ENCODE measurements around the gene GPR108.

The GPR108 gene

DNA sequence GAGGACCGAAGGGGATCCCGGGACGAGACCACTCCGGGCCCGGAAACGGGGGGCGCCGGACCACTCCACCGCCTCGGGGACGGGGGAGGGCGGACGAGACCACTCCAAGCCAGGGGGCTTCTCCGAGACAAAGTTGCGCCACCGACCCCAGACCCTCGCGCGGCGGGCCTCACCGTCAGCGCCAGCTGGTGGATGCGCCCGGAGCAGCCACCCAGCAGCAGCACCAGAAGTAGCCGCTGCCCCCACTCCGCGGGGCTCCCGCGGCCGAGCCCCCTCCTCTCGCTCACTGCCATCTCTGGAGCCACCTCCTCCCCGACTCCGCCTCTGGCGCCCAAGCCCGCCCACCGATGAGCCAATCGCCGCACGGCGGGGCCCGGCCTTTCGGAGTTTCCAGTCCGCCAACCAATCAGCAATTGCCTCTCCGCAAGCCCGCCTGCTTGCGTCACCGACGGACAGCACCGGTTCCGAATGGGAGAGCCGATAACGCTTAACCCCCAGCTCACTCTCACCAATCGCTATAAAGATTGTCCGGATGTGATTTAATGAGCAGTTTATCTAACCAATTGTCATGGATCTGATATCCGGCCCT is at the start of gene GPR108 (continued):
- TF ChIP-seq TRIM28 (IDR thresholded peaks at IDR 0.05; ENCODE audit: borderline replicate concordance, low read length), result no peak
- no peak for TF ChIP-seq HOXD13 (CRISPR knock-in tag; IDR thresholded peaks at IDR 0.05; ENCODE audit: borderline replicate concordance)
- TF ChIP-seq SP3 (tag by site-specific recombination; IDR thresholded peaks at IDR 0.05), result peak; percentile 99
- TF ChIP-seq, protein P1, sequence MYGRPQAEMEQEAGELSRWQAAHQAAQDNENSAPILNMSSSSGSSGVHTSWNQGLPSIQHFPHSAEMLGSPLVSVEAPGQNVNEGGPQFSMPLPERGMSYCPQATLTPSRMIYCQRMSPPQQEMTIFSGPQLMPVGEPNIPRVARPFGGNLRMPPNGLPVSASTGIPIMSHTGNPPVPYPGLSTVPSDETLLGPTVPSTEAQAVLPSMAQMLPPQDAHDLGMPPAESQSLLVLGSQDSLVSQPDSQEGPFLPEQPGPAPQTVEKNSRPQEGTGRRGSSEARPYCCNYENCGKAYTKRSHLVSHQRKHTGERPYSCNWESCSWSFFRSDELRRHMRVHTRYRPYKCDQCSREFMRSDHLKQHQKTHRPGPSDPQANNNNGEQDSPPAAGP (tag by site-specific recombination; IDR thresholded peaks at IDR 0.05), result peak; percentile 97
- peak; percentile 80; the same call in 1 of the 2 replicates for TF ChIP-seq ZNF660 (tag by site-specific recombination; IDR thresholded peaks at IDR 0.05)
- 0 out of 2 replicates have a peak, but pooled peaks have one; percentile 7 for TF ChIP-seq ZNF677 (tag by site-specific recombination; IDR thresholded peaks at IDR 0.05)
- TF ChIP-seq ZNF473 (tag by site-specific recombination; IDR thresholded peaks at IDR 0.05), result no peak
- peak; percentile 53 for TF ChIP-seq ZNF341 (tag by site-specific recombination; IDR thresholded peaks at IDR 0.05; ENCODE audit: low read depth)
- TF ChIP-seq ZXDB (tag by site-specific recombination; IDR thresholded peaks at IDR 0.05), result peak; percentile 93
- no peak for TF ChIP-seq ZNF37A (tag by site-specific recombination; IDR thresholded peaks at IDR 0.05)
- TF ChIP-seq, protein P2, sequence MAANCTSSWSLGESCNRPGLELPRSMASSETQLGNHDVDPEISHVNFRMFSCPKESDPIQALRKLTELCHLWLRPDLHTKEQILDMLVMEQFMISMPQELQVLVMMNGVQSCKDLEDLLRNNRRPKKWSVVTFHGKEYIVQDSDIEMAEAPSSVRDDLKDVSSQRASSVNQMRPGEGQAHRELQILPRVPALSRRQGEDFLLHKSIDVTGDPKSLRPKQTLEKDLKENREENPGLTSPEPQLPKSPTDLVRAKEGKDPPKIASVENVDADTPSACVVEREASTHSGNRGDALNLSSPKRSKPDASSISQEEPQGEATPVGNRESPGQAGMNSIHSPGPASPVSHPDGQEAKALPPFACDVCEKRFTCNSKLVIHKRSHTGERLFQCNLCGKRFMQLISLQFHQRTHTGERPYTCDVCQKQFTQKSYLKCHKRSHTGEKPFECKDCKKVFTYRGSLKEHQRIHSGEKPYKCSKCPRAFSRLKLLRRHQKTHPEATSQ (tag by site-specific recombination; IDR thresholded peaks at IDR 0.05), result 0 out of 2 replicates have a peak, but pooled peaks have one; percentile 60
- TF ChIP-seq, protein P3, sequence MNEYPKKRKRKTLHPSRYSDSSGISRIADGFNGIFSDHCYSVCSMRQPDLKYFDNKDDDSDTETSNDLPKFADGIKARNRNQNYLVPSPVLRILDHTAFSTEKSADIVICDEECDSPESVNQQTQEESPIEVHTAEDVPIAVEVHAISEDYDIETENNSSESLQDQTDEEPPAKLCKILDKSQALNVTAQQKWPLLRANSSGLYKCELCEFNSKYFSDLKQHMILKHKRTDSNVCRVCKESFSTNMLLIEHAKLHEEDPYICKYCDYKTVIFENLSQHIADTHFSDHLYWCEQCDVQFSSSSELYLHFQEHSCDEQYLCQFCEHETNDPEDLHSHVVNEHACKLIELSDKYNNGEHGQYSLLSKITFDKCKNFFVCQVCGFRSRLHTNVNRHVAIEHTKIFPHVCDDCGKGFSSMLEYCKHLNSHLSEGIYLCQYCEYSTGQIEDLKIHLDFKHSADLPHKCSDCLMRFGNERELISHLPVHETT (tag by site-specific recombination; IDR thresholded peaks at IDR 0.05), result peak; percentile 95
- TF ChIP-seq ZBTB7A (tag by site-specific recombination; IDR thresholded peaks at IDR 0.05; ENCODE audit: low read depth), result peak; percentile 99
- peak; percentile 68 for TF ChIP-seq ZNF335 (tag by site-specific recombination; conservative IDR thresholded peaks at IDR 0.05)
- TF ChIP-seq ZNF146 (tag by site-specific recombination; IDR thresholded peaks at IDR 0.05), result peak; percentile 45; the same call in 1 of the 2 replicates
- TF ChIP-seq WT1 (tag by site-specific recombination; IDR thresholded peaks at IDR 0.05), result no peak
- no peak for TF ChIP-seq ZNF658 (tag by site-specific recombination; IDR thresholded peaks at IDR 0.05)
- TF ChIP-seq ZNF350 (tag by site-specific recombination; IDR thresholded peaks at IDR 0.05), result no peak
- TF ChIP-seq, protein P4, sequence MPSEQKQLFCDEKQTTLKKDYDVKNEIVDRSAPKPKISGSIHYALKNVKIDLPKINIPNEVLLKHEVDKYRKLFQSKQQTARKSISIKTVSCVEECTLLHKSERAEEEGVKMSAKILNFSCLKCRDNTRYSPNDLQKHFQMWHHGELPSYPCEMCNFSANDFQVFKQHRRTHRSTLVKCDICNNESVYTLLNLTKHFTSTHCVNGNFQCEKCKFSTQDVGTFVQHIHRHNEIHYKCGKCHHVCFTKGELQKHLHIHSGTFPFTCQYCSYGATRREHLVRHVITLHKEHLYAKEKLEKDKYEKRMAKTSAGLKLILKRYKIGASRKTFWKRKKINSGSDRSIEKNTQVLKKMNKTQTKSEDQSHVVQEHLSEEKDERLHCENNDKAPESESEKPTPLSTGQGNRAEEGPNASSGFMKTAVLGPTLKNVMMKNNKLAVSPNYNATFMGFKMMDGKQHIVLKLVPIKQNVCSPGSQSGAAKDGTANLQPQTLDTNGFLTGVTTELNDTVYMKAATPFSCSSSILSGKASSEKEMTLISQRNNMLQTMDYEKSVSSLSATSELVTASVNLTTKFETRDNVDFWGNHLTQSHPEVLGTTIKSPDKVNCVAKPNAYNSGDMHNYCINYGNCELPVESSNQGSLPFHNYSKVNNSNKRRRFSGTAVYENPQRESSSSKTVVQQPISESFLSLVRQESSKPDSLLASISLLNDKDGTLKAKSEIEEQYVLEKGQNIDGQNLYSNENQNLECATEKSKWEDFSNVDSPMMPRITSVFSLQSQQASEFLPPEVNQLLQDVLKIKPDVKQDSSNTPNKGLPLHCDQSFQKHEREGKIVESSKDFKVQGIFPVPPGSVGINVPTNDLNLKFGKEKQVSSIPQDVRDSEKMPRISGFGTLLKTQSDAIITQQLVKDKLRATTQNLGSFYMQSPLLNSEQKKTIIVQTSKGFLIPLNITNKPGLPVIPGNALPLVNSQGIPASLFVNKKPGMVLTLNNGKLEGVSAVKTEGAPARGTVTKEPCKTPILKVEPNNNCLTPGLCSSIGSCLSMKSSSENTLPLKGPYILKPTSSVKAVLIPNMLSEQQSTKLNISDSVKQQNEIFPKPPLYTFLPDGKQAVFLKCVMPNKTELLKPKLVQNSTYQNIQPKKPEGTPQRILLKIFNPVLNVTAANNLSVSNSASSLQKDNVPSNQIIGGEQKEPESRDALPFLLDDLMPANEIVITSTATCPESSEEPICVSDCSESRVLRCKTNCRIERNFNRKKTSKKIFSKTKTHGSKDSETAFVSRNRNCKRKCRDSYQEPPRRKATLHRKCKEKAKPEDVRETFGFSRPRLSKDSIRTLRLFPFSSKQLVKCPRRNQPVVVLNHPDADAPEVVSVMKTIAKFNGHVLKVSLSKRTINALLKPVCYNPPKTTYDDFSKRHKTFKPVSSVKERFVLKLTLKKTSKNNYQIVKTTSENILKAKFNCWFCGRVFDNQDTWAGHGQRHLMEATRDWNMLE (tag by site-specific recombination; conservative IDR thresholded peaks at IDR 0.05; ENCODE audit: low read depth), result 0 out of 2 replicates have a peak, but pooled peaks have one; percentile 34
- TF ChIP-seq, protein P5, sequence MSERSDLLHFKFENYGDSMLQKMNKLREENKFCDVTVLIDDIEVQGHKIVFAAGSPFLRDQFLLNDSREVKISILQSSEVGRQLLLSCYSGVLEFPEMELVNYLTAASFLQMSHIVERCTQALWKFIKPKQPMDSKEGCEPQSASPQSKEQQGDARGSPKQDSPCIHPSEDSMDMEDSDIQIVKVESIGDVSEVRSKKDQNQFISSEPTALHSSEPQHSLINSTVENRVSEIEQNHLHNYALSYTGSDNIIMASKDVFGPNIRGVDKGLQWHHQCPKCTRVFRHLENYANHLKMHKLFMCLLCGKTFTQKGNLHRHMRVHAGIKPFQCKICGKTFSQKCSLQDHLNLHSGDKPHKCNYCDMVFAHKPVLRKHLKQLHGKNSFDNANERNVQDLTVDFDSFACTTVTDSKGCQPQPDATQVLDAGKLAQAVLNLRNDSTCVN (tag by site-specific recombination; optimal IDR thresholded peaks at IDR 0.05), result peak; percentile 51
- TF ChIP-seq ZBTB21 (tag by site-specific recombination; IDR thresholded peaks at IDR 0.05), result no peak
- peak; percentile 96 for TF ChIP-seq KLF16 (tag by site-specific recombination; IDR thresholded peaks at IDR 0.05)
- TF ChIP-seq, protein P6, sequence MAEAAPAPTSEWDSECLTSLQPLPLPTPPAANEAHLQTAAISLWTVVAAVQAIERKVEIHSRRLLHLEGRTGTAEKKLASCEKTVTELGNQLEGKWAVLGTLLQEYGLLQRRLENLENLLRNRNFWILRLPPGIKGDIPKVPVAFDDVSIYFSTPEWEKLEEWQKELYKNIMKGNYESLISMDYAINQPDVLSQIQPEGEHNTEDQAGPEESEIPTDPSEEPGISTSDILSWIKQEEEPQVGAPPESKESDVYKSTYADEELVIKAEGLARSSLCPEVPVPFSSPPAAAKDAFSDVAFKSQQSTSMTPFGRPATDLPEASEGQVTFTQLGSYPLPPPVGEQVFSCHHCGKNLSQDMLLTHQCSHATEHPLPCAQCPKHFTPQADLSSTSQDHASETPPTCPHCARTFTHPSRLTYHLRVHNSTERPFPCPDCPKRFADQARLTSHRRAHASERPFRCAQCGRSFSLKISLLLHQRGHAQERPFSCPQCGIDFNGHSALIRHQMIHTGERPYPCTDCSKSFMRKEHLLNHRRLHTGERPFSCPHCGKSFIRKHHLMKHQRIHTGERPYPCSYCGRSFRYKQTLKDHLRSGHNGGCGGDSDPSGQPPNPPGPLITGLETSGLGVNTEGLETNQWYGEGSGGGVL (tag by site-specific recombination; IDR thresholded peaks at IDR 0.05), result peak; percentile 55; the same call in 1 of the 2 replicates
- TF ChIP-seq ZFP37 (tag by site-specific recombination; IDR thresholded peaks at IDR 0.05), result peak; percentile 60
- peak; percentile 80 for TF ChIP-seq ZNF501 (tag by site-specific recombination; IDR thresholded peaks at IDR 0.05)
- TF ChIP-seq ZNF510 (tag by site-specific recombination; IDR thresholded peaks at IDR 0.05; ENCODE audit: insufficient replicate concordance), result no peak
- peak; percentile 64 for TF ChIP-seq GLIS1 (tag by site-specific recombination; IDR thresholded peaks at IDR 0.05)
- TF ChIP-seq BCL11A (tag by site-specific recombination; IDR thresholded peaks at IDR 0.05; ENCODE audit: low read depth), result no peak

Measured in HEK293 (cell line).